Neural cell (in vitro differentiated cells): ENCODE results near the gene SLC47A1. TPM values are rescaled to one million over a fixed set of nuclear protein-coding genes. Genes with fewer than 3 reads are reported as not detected.

Experiments
- H2AFZ ChIP-seq: fragments of 200-600, 300-800 bp; sonication (generic), shearing (Covaris generic); 2 replicates; pipeline ENCODE4 v1.6.0; 2014; ENCODE audit warnings: low read depth, mild to moderate bottlenecking, antibody characterized with exemption, low read length, moderate library complexity
- H3F3A ChIP-seq: fragments of 200-600 bp; shearing (Covaris generic); 2 replicates; pipeline ENCODE4 v1.6.1; 2016; ENCODE audit warnings: mild to moderate bottlenecking, moderate library complexity, mixed read lengths, antibody characterized with exemption, low read length; ENCODE audit not compliant: insufficient read depth, poor library complexity, severe bottlenecking
- H3K27ac ChIP-seq: fragments of 200-600, 300-800 bp; sonication (generic), shearing (Covaris generic); 2 replicates; pipeline ENCODE4 v1.5.1; 2014; ENCODE audit warnings: mild to moderate bottlenecking, low read length, moderate library complexity
- H3K27me3 ChIP-seq: fragments of 300-800, 200-600 bp; sonication (generic), shearing (Covaris generic); 2 replicates; pipeline ENCODE4 v1.6.0; 2014; ENCODE audit warnings: mild to moderate bottlenecking, low read depth, low read length, moderate library complexity; ENCODE audit not compliant: insufficient read depth
- H3K36me3 ChIP-seq: fragments of 300-800, 200-600 bp; sonication (generic), shearing (Covaris generic); 2 replicates; pipeline ENCODE4 v1.5.1; 2014; ENCODE audit warnings: mild to moderate bottlenecking, antibody characterized with exemption, low read length, moderate library complexity; ENCODE audit not compliant: insufficient read depth
- H3K4me2 ChIP-seq: fragments of 300-800, 200-600 bp; sonication (generic), shearing (Covaris generic); 2 replicates; pipeline ENCODE4 v1.6.0; 2014; ENCODE audit warnings: mild to moderate bottlenecking, low read length
- H3K4me3 ChIP-seq: fragments of 300-800, 200-600 bp; sonication (generic), shearing (Covaris generic); 2 replicates; pipeline ENCODE4 v1.5.1; 2014; ENCODE audit warnings: mild to moderate bottlenecking, low read length, moderate library complexity
- H3K79me2 ChIP-seq: fragments of 200-600 bp; shearing (Covaris generic); replicated peaks from 2 replicates; pipeline ENCODE4 v1.6.0; 2014; ENCODE audit warnings: mild to moderate bottlenecking, low read length, moderate library complexity; ENCODE audit not compliant: insufficient read depth
- H3K9ac ChIP-seq: fragments of 300-800, 200-600 bp; sonication (generic), shearing (Covaris generic); 2 replicates; pipeline ENCODE4 v1.6.1; 2016; ENCODE audit warnings: mild to moderate bottlenecking, low read length, mixed read lengths
- H3K9me2 ChIP-seq: fragments of 200-600 bp; shearing (Covaris generic); 2 replicates; pipeline ENCODE4 v1.6.1; 2016; ENCODE audit warnings: mild to moderate bottlenecking, low read length, mixed read lengths; ENCODE audit not compliant: insufficient read depth
- H3K9me3 ChIP-seq: fragments of 200-600, 300-800 bp; sonication (generic), shearing (Covaris generic); 2 replicates; pipeline ENCODE4 v1.6.1; 2016; ENCODE audit warnings: mild to moderate bottlenecking, mixed run types, low read length, moderate library complexity, mixed read lengths
- H4K20me1 ChIP-seq: fragments of 200-600 bp; shearing (Covaris generic); 2 replicates; pipeline ENCODE4 v1.6.1; 2016; ENCODE audit warnings: mild to moderate bottlenecking, mixed run types; ENCODE audit not compliant: insufficient read depth
- CTCF ChIP-seq: fragments of 450-650 bp; IDR thresholded peaks from 2 replicates; pipeline ENCODE4 v1.5.1; 2014; ENCODE audit warnings: antibody characterized with exemption, mild to moderate bottlenecking, moderate library complexity; ENCODE audit not compliant: poor library complexity, severe bottlenecking
- EP300 ChIP-seq: fragments of 450-650 bp; conservative IDR thresholded peaks from 2 replicates; pipeline ENCODE4 v1.6.1; 2014; ENCODE audit warnings: antibody characterized with exemption, mild to moderate bottlenecking, moderate library complexity; ENCODE audit not compliant: poor library complexity, severe bottlenecking
- EZH2 ChIP-seq: fragments of 200-600, 300-800 bp; shearing (Covaris generic), sonication (generic); IDR thresholded peaks from 2 replicates; pipeline ENCODE4 v1.6.1; 2014; ENCODE audit warnings: antibody characterized with exemption, low read length, borderline replicate concordance, mild to moderate bottlenecking; ENCODE audit not compliant: insufficient read depth, poor library complexity, severe bottlenecking
- MXI1 ChIP-seq: fragments of 450-650 bp; conservative IDR thresholded peaks from 2 replicates; pipeline ENCODE4 v1.6.1; 2014; ENCODE audit warnings: antibody characterized with exemption, mild to moderate bottlenecking; ENCODE audit not compliant: poor library complexity, severe bottlenecking
- POLR2AphosphoS5 ChIP-seq: IDR thresholded peaks from 2 replicates; pipeline ENCODE4 v1.6.1; 2012
- RAD21 ChIP-seq: fragments of 450-650 bp; conservative IDR thresholded peaks from 2 replicates; pipeline ENCODE4 v1.6.1; 2014; ENCODE audit warnings: antibody characterized with exemption, mild to moderate bottlenecking, moderate library complexity
- SMC3 ChIP-seq: fragments of 450-650 bp; conservative IDR thresholded peaks from 2 replicates; pipeline ENCODE4 v1.6.1; 2014; ENCODE audit warnings: antibody characterized with exemption, mild to moderate bottlenecking, moderate library complexity; ENCODE audit not compliant: poor library complexity
- TAF1 ChIP-seq: IDR thresholded peaks from 2 replicates; pipeline ENCODE4 v1.6.1; 2012; ENCODE audit warnings: low read depth
- polyA plus RNA-seq: library from polyadenylated mRNA; depleted of rRNA; stranded (reverse); fragments of >200 nt; gene quantifications from 2 replicates; pipeline ENCODE4 v1.2.3, GENCODE V29; 2014
- TF ChIP-seq, protein P1 (sequence below): IDR thresholded peaks from 2 replicates; pipeline ENCODE4 v1.6.1; 2012; ENCODE audit warnings: borderline replicate concordance

The SLC47A1 gene
- polyA plus RNA-seq, 1 donor from 2014 or later = not detected

GRCh38 chr17:19583871-19584270, 50.2 kb downstream of the SLC47A1 start:
- H3K9me2 ChIP-seq = no peaks in the 10 kb centered on the region
- no peaks in the 10 kb centered on the region for H3K79me2 ChIP-seq
- H3K27ac ChIP-seq = no peak overlapping the region
- no peaks in the 10 kb centered on the region for H4K20me1 ChIP-seq
- H3K36me3 ChIP-seq = no peaks in the 10 kb centered on the region
- peaks cover 19% of the 10 kb centered on the region for H3K27me3 ChIP-seq
- H3F3A ChIP-seq = no peaks in the 10 kb centered on the region
- TF ChIP-seq TAF1 (no peak), RAD21 (no peak), EZH2 (no peak), POLR2AphosphoS5 (no peak), EP300 (no peak), SMC3 (no peak), MXI1 (no peak), CTCF (no peak)
- TF ChIP-seq, protein P1, sequence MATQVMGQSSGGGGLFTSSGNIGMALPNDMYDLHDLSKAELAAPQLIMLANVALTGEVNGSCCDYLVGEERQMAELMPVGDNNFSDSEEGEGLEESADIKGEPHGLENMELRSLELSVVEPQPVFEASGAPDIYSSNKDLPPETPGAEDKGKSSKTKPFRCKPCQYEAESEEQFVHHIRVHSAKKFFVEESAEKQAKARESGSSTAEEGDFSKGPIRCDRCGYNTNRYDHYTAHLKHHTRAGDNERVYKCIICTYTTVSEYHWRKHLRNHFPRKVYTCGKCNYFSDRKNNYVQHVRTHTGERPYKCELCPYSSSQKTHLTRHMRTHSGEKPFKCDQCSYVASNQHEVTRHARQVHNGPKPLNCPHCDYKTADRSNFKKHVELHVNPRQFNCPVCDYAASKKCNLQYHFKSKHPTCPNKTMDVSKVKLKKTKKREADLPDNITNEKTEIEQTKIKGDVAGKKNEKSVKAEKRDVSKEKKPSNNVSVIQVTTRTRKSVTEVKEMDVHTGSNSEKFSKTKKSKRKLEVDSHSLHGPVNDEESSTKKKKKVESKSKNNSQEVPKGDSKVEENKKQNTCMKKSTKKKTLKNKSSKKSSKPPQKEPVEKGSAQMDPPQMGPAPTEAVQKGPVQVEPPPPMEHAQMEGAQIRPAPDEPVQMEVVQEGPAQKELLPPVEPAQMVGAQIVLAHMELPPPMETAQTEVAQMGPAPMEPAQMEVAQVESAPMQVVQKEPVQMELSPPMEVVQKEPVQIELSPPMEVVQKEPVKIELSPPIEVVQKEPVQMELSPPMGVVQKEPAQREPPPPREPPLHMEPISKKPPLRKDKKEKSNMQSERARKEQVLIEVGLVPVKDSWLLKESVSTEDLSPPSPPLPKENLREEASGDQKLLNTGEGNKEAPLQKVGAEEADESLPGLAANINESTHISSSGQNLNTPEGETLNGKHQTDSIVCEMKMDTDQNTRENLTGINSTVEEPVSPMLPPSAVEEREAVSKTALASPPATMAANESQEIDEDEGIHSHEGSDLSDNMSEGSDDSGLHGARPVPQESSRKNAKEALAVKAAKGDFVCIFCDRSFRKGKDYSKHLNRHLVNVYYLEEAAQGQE = no peak
- no peak overlapping the region for H3K4me3 ChIP-seq
- no peak overlapping the region for H2AFZ ChIP-seq
- no peaks in the 10 kb centered on the region for H3K9me3 ChIP-seq
- H3K4me2 ChIP-seq = no peak overlapping the region
- H3K9ac ChIP-seq = no peak overlapping the region

GRCh38 chr17:19590451-19590850, 56.8 kb downstream of the SLC47A1 start:
- Histone ChIP-seq H3K4me3 (no peak overlapping the region), H3K9me2 (no peaks in the 10 kb centered on the region), H3K4me2 (no peak overlapping the region), H4K20me1 (no peaks in the 10 kb centered on the region), H3K9ac (no peak overlapping the region), H3K9me3 (no peaks in the 10 kb centered on the region), H3K36me3 (no peaks in the 10 kb centered on the region), H3F3A (no peaks in the 10 kb centered on the region), H3K27ac (no peak overlapping the region), H2AFZ (no peak overlapping the region), H3K79me2 (no peaks in the 10 kb centered on the region), H3K27me3 (no peaks in the 10 kb centered on the region)
- no peak for TF ChIP-seq CTCF
